RWPE1 (cell line): ENCODE measurements around the gene TGIF2.
A peak's percentile ranks its signal among the peaks of the same experiment; 100 is the strongest.

Experiments
- CTCF ChIA-PET: fragments of 350-600 bp; sonication (Branson Sonifier 250); formaldehyde crosslinking; extraction: SDS; loops from one replicate; lab custom pipeline; 2021; lab: Yijun Ruan, JAX
- POLR2A ChIA-PET: fragments of 400-600 bp; formaldehyde crosslinking; extraction: SDS; loops from one replicate; lab custom pipeline; 2020; ENCODE audit warnings: antibody characterized with exemption; ENCODE audit not compliant: low non-redundant PET; lab: Yijun Ruan, JAX
- DNase-seq: peaks from one replicate; pipeline ENCODE4 v3.0.0; 2012; ENCODE audit warnings: low spot score
- H3K27ac ChIP-seq: fragments of 450-650 bp; 2 replicates; pipeline ENCODE4 v1.5.1; 2017
- CTCF ChIP-seq: fragments of 450-650 bp; conservative IDR thresholded peaks from 2 replicates; pipeline ENCODE4 v1.5.1; 2017; ENCODE audit warnings: low read depth, mild to moderate bottlenecking

TGIF2 gene

GRCh38 chr20:36599912-36600345, 26.5 kb downstream of the TGIF2 start:
- no peak for TF ChIP-seq CTCF
- no peak for DNase-seq
- POLR2A ChIA-PET, result no interaction called here
- CTCF ChIA-PET, result interaction anchor here (0.6 to 1.7 kb wide), 5 partner anchors 8 to 334 kb away, joined by 3 to 11 read pairs (median 5); no protein-coding TSS in a partner anchor
- H3K27ac ChIP-seq, result no peak overlapping the region

GRCh38 chr20:36601540-36601939, 28.1 kb downstream of the TGIF2 start:
- no peak for DNase-seq
- CTCF ChIA-PET, result interaction anchor here (1.7 kb wide), 1 partner anchor 9 kb away, joined by 11 read pairs; no protein-coding TSS in a partner anchor

DNA sequence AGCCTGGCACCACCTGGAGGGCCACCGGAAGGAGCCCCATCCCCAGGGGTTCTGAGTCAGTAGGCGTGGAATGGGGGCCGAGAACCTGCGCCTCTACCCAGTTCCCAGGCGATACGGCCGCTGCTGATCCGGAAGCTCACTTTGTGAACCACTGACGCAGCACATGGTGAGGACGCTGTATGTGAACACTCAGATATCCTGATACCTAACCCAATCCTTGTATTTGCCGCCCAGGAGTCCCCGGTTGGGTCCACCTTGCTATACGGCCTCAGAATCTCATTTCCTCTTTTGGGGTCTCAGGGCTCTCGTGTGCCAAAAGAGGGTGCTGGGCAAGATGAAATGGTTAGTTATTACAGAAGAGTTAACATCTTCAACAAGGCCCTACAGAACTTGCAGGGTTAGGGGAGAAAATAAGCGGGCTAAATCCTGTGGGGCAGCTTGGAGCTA, 31.6 kb downstream of the TGIF2 start:
- no peak for TF ChIP-seq CTCF
- POLR2A ChIA-PET, result interaction anchor here (0.5 to 1.2 kb wide), 5 partner anchors 33 to 363 kb away, joined by 3 to 7 read pairs (median 4); no protein-coding TSS in a partner anchor
- peak; percentile 23 for DNase-seq
- peak overlapping the region; percentile 80 for H3K27ac ChIP-seq
- CTCF ChIA-PET, result interaction anchor here (0.6 to 1.8 kb wide), 29 partner anchors 8 to 942 kb away, joined by 3 to 17 read pairs (median 4); partner anchors contain the start of genes DSN1 and TGIF2

More at GRCh38 chr20:36601540-36601939, 28.1 kb downstream of the TGIF2 start:
- no peak overlapping the region for H3K27ac ChIP-seq
- TF ChIP-seq CTCF, result no peak
- POLR2A ChIA-PET, result no interaction called here

DNA sequence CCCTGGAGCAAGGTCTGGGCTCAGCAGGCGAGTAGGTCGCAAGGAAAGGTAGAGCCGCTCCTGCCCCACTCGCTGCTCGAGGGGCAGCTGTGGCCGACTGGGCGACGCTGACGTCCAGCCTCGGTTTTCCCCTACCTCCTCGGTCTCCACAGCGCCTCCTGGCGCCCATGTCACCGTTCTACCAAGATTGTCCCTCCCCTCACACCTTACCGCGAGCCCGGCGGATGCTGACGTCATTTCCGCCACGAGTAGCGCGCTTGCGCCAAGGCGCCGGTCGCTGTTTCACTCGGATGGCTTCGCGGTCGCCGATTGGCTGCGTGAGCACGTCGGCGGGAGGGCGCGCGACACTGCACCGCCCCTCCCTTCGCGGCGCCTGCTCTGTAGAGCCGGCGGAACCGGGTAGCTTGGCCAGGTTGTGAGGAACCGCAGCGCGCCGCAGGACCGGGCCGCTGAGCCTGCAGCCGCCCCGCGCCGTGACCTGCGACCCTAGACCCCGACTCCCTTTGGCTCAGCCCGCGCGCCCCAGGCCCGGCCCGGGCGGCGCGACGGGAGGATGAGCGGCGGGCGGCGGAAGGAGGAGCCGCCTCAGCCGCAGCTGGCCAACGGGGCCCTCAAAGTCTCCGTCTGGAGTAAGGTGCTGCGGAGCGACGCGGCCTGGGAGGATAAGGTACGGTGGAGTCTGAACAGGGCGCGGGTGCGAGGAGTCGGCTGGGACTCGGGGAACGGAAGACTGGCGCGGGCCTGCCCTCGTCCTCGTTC, 32.2 kb downstream of the TGIF2 start, which contains the start of gene RAB5IF:
TSS of gene RAB5IF (plus strand) at position 381 of the 759 bp plus-strand sequence. CDS start at position 554, 173 bp downstream.
- peak within 1 kb of the TSS; percentile 80 for H3K27ac ChIP-seq
- DNase-seq, result peak; percentile 99
- CTCF ChIA-PET, result interaction anchor here (0.5 to 1.8 kb wide), 32 partner anchors 8 to 546 kb away, joined by 3 to 17 read pairs (median 4); partner anchors contain the start of genes DSN1 and TGIF2
- POLR2A ChIA-PET, result interaction anchor here (0.5 to 1.2 kb wide), 7 partner anchors 34 to 864 kb away, joined by 3 to 7 read pairs (median 4); partner anchors contain the start of gene RBM39
- TF ChIP-seq CTCF, result peak; percentile 99

DNA sequence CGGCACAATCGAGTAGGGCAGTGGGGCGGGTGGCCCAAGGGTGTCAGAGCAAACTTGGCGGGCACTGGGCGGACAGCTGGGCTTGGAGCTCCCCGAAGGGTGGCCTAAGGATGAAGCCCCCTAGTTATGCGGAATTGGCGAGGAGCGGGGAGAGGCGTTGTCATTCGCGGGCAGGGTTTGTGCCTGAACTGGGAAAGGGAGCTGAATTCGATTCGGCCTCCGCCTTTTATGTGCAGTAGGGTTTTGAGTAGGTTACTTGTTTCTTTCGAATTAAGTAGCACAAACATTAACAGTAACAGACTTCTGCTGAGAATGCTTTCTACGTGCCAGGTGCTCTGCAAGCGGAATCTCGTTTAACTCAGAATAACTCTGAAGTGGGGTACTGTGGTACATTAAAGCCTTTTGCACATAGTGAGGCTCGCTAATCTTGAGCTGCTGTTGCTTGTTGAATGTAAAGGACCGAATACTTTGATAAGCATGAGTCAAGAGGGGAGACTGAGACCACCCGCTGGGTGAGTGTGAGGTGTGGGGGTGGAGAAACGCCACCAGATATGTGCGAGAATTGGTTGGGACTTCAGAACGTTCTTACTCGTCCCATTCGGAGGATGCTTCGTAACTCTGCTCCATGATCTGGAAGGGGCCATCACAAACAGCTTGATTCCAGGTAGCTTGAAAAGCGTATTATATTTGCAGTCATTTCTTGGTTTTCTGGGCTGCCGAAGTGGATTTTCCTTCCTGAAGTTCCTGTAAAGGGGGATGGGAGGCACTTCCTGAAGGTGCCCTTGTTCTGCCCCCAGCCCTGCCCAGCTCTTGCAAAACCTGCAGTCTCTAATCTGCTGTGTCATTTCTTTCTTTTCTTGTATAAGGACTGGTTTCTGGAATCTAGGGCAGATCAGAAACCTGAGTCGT, 33.0 kb downstream of the TGIF2 start:
- peak overlapping the region; percentile 80 for H3K27ac ChIP-seq
- TF ChIP-seq CTCF, result no peak
- ChIA-PET CTCF (interaction anchor here (0.5 to 1.8 kb wide), 20 partner anchors 11 to 407 kb away, joined by 3 to 17 read pairs (median 4); partner anchors contain the start of gene DSN1), POLR2A (interaction anchor here (0.6 to 1.2 kb wide), 6 partner anchors 11 to 864 kb away, joined by 4 to 8 read pairs (median 5); partner anchors contain the start of gene RBM39)
- DNase-seq, result peak; percentile 34
